ENCODE measurements around the gene SVOP.

GRCh38 chr12:108888031-108888430, 132.8 kb downstream of the SVOP start:
- TF ChIP-seq CTCF (IDR thresholded peaks at IDR 0.05): no peak
- TF ChIP-seq POLR2A (IDR thresholded peaks at IDR 0.05): no peak

Data from lower leg skin (tissue), 3 donors.